Tibial artery (tissue), 4 donors: ENCODE results near the gene NUAK2.

Experiments
- DNase-seq, 2 donors: peaks; one replicate each; pipeline ENCODE4 v3.0.0-alpha.2; 2019
- H3K27ac ChIP-seq, 2 donors: fragments of 200-600 bp; sonication (generic) in 1 of 2; 1 replicate in 1 of 2; 2 replicates in 1 of 2; pipeline ENCODE4 v1.5.1; 2018 to 2019; ENCODE audit warnings: mild to moderate bottlenecking in 1 of 2
- H3K27me3 ChIP-seq, 2 donors: fragments of 200-600 bp; sonication (generic) in 1 of 2; one replicate each; pipeline versions ENCODE4 v1.5.1 to v1.6.0; 2016 to 2019
- H3K36me3 ChIP-seq, 3 donors: fragments of 200-600 bp; sonication (generic) in 2 of 3; one replicate each; pipeline ENCODE4 v1.5.1; 2016 to 2019; ENCODE audit warnings: mild to moderate bottlenecking in 2 of 3
- H3K4me1 ChIP-seq, 4 donors: fragments of 200-600 bp; sonication (generic) in 2 of 4; 1 replicate in 3 of 4; 2 replicates in 1 of 4; pipeline ENCODE4 v1.5.1; 2016 to 2019
- H3K4me3 ChIP-seq, 2 donors: fragments of 200-600 bp; sonication (generic) in 1 of 2; 1 replicate in 1 of 2; 2 replicates in 1 of 2; pipeline ENCODE4 v1.5.1; 2018 to 2019; ENCODE audit warnings: mild to moderate bottlenecking in 2 of 2
- H3K9me3 ChIP-seq, 3 donors: fragments of 200-600 bp; sonication (generic) in 1 of 3; one replicate each; pipeline ENCODE4 v1.5.1; 2016 to 2019
- CTCF ChIP-seq, 2 experiments: fragments of 200-600 bp in 1 of 2; fragments of 450-650 bp in 1 of 2; IDR thresholded peaks; one replicate each; pipeline ENCODE4 v1.5.1; 2017 to 2019; ENCODE audit warnings: antibody characterized with exemption in 2 of 2, mild to moderate bottlenecking in 1 of 2, moderate library complexity in 1 of 2
- intact Hi-C: fragments of 100-400 bp; cut with DNase I; formaldehyde crosslinking; loops from one replicate; pipeline ENCODE4 v1.15.0; 2023; ENCODE audit warnings: low total_unique reads

Gene NUAK2

GRCh38 chr1:205271277-205271676 is 50.3 kb downstream of the NUAK2 start:
- Histone ChIP-seq H3K9me3 (no peaks in the 10 kb centered on the region), H3K4me1 (peaks cover 0 to 11% (median 4%) of the 10 kb centered on the region in 4 donors), H3K27ac (no peak overlapping the region), H3K4me3 (no peak overlapping the region), H3K36me3 (peaks cover 11 to 40% (median 17%) of the 10 kb centered on the region in 3 donors), H3K27me3 (no peaks in the 10 kb centered on the region)
- DNase-seq = no peak
- intact Hi-C loops = no loop called here
- no peak for TF ChIP-seq CTCF (IDR thresholded peaks at IDR 0.05)

DNA sequence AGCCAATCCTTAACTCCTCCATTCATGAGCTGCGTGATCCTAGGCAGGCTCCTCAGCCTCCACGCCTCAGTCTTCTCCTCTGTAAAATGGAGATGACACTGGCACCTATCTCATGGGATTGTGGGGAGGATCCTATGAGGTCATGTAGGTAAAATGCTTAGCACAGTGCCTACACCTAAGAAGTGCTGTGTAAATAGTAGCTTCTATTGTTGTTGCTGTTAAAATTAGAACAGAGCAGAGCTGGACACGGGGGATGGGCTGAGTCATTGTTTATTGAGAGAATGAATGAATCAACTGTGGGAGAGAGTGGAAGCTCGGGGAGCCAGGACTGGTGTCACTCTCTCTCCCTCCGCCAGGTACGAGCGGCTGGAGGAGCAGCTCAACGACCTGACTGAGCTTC is 50.8 kb downstream of the NUAK2 start:
- Histone ChIP-seq H3K9me3 (no peaks in the 10 kb centered on the region), H3K36me3 (peaks cover 11 to 40% (median 17%) of the 10 kb centered on the region in 3 donors), H3K4me3 (no peak overlapping the region), H3K4me1 (peaks cover 0 to 11% (median 4%) of the 10 kb centered on the region in 4 donors), H3K27ac (no peak overlapping the region), H3K27me3 (no peaks in the 10 kb centered on the region)
- intact Hi-C loops = no loop called here
- DNase-seq = no peak
- TF ChIP-seq CTCF (IDR thresholded peaks at IDR 0.05) = no peak

DNA sequence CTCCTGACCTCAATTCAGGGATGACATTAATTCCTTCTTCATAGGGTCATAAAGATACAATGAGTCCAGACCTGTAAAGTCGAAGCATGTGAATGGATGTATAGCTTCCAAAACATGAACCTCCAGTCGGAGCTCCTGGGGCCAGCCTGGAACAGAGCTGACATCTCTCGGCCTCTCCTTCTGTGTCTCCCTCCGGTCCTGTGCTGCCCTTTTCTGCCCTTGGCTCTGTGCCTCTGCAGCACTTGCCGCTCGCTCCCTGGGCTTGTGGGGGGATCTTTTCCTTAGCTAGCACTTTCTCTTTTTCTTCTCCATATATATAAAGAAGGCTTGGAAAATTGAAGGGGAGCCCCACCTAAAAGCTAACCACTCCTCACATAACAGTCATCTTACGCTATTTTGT is 51.3 kb downstream of the NUAK2 start:
- intact Hi-C loops = no loop called here
- H3K4me1 ChIP-seq = peaks cover 0 to 11% (median 4%) of the 10 kb centered on the region in 4 donors
- no peak overlapping the region for H3K27ac ChIP-seq

GRCh38 chr1:205269711-205270110 is 51.8 kb downstream of the NUAK2 start:
- Histone ChIP-seq H3K4me3 (no peak overlapping the region), H3K9me3 (no peaks in the 10 kb centered on the region)

More for the DNA sequence above, 51.3 kb downstream of the NUAK2 start:
- Histone ChIP-seq H3K36me3 (peaks cover 11 to 40% (median 17%) of the 10 kb centered on the region in 3 donors), H3K4me3 (no peak overlapping the region), H3K9me3 (no peaks in the 10 kb centered on the region), H3K27me3 (no peaks in the 10 kb centered on the region)
- no peak for TF ChIP-seq CTCF (IDR thresholded peaks at IDR 0.05)
- no peak for DNase-seq

DNA sequence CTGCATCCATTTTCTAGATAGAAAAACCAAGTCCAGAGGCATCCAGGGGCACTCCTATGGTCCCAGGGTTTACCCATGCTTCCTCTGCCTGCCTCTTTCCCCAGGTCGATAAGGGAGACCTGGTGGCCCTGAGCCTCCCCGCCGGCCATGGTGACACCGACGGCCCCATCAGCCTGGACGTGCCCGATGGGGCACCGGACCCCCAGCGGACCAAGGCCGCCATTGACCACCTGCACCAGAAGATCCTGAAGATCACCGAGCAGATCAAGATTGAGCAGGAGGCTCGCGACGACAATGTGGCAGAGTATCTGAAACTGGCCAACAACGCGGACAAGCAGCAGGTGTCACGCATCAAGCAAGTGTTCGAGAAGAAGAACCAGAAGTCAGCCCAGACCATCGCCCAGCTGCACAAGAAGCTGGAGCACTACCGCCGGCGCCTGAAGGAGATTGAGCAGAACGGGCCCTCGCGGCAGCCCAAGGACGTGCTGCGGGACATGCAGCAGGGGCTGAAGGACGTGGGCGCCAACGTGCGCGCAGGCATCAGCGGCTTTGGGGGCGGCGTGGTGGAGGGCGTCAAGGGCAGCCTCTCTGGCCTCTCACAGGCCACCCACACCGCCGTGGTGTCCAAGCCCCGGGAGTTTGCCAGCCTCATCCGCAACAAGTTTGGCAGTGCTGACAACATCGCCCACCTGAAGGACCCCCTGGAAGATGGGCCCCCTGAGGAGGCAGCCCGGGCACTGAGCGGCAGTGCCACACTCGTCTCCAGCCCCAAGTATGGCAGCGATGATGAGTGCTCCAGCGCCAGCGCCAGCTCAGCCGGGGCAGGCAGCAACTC is 52.5 kb downstream of the NUAK2 start:
- Histone ChIP-seq H3K27me3 (no peaks in the 10 kb centered on the region), H3K36me3 (peaks cover 11 to 40% (median 17%) of the 10 kb centered on the region in 3 donors), H3K27ac (no peak overlapping the region), H3K4me3 (no peak overlapping the region), H3K4me1 (peaks cover 0 to 11% (median 4%) of the 10 kb centered on the region in 4 donors), H3K9me3 (no peaks in the 10 kb centered on the region)
- intact Hi-C loops = no loop called here
- DNase-seq = no peak
- TF ChIP-seq CTCF (IDR thresholded peaks at IDR 0.05) = no peak

More at GRCh38 chr1:205269711-205270110, 51.8 kb downstream of the NUAK2 start:
- no peak for DNase-seq
- no peak for TF ChIP-seq CTCF (IDR thresholded peaks at IDR 0.05)
- peaks cover 11 to 40% (median 17%) of the 10 kb centered on the region in 3 donors for H3K36me3 ChIP-seq
- peaks cover 0 to 11% (median 4%) of the 10 kb centered on the region in 4 donors for H3K4me1 ChIP-seq
- no peak overlapping the region for H3K27ac ChIP-seq
- intact Hi-C loops = no loop called here
- no peaks in the 10 kb centered on the region for H3K27me3 ChIP-seq
